ENCODE data around the gene FGF9. TPM values are rescaled to one million over a fixed set of nuclear protein-coding genes. Genes with fewer than 3 reads are reported as not detected.
A peak's percentile ranks its signal among the peaks of the same experiment; 100 is the strongest.

The FGF9 gene
- total RNA-seq, 1 experiment from 2014 or later, result 0.11 TPM

GRCh38 chr13:21734961-21735360, 64.1 kb downstream of the FGF9 start:
- DNase-seq, result no peak
- no peaks in the 10 kb centered on the region for H3K36me3 ChIP-seq (ENCODE audit: insufficient read depth, low read length)

DNA sequence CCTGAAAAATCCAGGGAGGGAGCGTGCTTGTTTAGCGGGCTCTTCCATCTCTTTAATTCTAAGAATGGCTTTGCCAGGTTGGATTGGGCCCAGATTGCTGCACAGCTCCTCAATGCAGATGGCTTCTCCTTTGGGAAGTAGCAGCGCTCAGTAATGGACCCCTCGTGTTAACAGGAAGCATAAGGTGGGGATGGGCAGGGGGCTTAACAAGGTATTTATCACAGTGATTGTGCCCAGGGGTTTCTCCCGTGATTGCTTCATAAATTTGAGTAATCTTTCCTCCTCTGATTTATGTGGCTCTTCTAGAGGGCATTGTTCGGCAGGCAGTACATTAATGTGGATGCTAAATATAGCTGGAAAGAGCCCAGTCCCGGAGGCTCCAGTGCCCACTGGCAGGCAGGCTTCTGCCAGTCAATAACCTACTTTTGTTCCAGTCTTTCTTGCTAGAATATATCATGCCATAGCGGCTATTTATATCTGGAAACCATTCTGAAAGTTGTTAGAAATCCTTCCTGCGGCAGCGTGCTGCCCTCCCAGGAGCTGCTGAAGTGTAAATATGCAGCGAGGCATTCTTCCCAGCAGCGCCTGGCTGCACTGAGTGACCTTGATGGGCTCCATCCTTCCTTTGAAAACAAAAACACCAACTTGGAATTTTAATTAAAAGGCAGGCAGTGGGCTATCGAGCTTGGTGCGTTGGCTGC, 65.0 kb downstream of the FGF9 start:
- H3K79me2 ChIP-seq (ENCODE audit: low read length), result no peaks in the 10 kb centered on the region
- no peaks in the 10 kb centered on the region for H3K36me3 ChIP-seq (ENCODE audit: insufficient read depth, low read length)
- no peak overlapping the region for H3K9ac ChIP-seq (ENCODE audit: low read length)
- H3K4me3 ChIP-seq (ENCODE audit: low read length), result no peak overlapping the region
- H3K27ac ChIP-seq (ENCODE audit: low read length), result no peak overlapping the region
- H4K20me1 ChIP-seq (ENCODE audit: insufficient read depth, low read depth, low read length), result no peaks in the 10 kb centered on the region
- no peak for DNase-seq
- no peak overlapping the region for H3K4me2 ChIP-seq (ENCODE audit: low read depth, low read length, poor library complexity, severe bottlenecking)
- H3K4me1 ChIP-seq (ENCODE audit: low read length), result peaks cover 14% of the 10 kb centered on the region
- H3K9me3 ChIP-seq (ENCODE audit: low read length), result no peaks in the 10 kb centered on the region
- no peak overlapping the region for H2AFZ ChIP-seq (ENCODE audit: low read length)
- H3K27me3 ChIP-seq (ENCODE audit: low read length), result no peaks in the 10 kb centered on the region
- no peaks in the 10 kb centered on the region for H3K9me2 ChIP-seq (replicated peaks; ENCODE audit: insufficient read depth, low read length)

More at GRCh38 chr13:21734961-21735360, 64.1 kb downstream of the FGF9 start:
- no peak overlapping the region for H2AFZ ChIP-seq (ENCODE audit: low read length)
- H3K4me2 ChIP-seq (ENCODE audit: low read depth, low read length, poor library complexity, severe bottlenecking), result no peak overlapping the region
- H3K4me1 ChIP-seq (ENCODE audit: low read length), result peaks cover 16% of the 10 kb centered on the region
- H3K27me3 ChIP-seq (ENCODE audit: low read length), result no peaks in the 10 kb centered on the region
- no peak overlapping the region for H3K27ac ChIP-seq (ENCODE audit: low read length)
- no peak overlapping the region for H3K4me3 ChIP-seq (ENCODE audit: low read length)
- H3K79me2 ChIP-seq (ENCODE audit: low read length), result no peaks in the 10 kb centered on the region
- H3K9me3 ChIP-seq (ENCODE audit: low read length), result no peaks in the 10 kb centered on the region
- no peaks in the 10 kb centered on the region for H3K9me2 ChIP-seq (replicated peaks; ENCODE audit: insufficient read depth, low read length)
- H4K20me1 ChIP-seq (ENCODE audit: insufficient read depth, low read depth, low read length), result no peaks in the 10 kb centered on the region
- no peak overlapping the region for H3K9ac ChIP-seq (ENCODE audit: low read length)

DNA sequence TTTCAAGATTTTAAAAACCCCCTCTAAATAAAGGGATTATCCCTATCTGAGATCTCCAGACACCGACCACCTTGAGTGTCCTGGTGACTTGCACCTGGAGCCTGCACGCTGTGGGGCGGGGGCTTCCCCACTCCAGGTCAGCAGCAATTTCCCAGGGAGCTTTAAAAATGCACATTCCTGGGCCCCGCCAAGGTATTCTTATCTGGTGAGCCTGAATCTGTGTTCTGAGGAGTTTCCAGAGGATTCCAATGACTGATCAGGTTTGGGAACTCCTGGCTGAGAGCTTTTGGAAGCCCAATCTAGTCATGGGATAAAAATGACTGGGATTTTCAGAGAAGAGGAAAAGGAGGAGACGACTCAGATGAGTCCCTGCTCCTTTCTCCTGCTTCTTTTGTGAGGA, 66.1 kb downstream of the FGF9 start:
- H3K9ac ChIP-seq (ENCODE audit: low read length), result no peak overlapping the region
- no peaks in the 10 kb centered on the region for H3K36me3 ChIP-seq (ENCODE audit: insufficient read depth, low read length)
- H2AFZ ChIP-seq (ENCODE audit: low read length), result no peak overlapping the region
- no peaks in the 10 kb centered on the region for H3K9me2 ChIP-seq (replicated peaks; ENCODE audit: insufficient read depth, low read length)
- no peaks in the 10 kb centered on the region for H3K9me3 ChIP-seq (ENCODE audit: low read length)
- H3K4me3 ChIP-seq (ENCODE audit: low read length), result no peak overlapping the region
- H3K79me2 ChIP-seq (ENCODE audit: low read length), result no peaks in the 10 kb centered on the region
- DNase-seq, result no peak
- no peak overlapping the region for H3K27ac ChIP-seq (ENCODE audit: low read length)
- H4K20me1 ChIP-seq (ENCODE audit: insufficient read depth, low read depth, low read length), result no peaks in the 10 kb centered on the region
- H3K4me2 ChIP-seq (ENCODE audit: low read depth, low read length, poor library complexity, severe bottlenecking), result no peak overlapping the region
- peaks cover 14% of the 10 kb centered on the region for H3K4me1 ChIP-seq (ENCODE audit: low read length)
- no peaks in the 10 kb centered on the region for H3K27me3 ChIP-seq (ENCODE audit: low read length)

DNA sequence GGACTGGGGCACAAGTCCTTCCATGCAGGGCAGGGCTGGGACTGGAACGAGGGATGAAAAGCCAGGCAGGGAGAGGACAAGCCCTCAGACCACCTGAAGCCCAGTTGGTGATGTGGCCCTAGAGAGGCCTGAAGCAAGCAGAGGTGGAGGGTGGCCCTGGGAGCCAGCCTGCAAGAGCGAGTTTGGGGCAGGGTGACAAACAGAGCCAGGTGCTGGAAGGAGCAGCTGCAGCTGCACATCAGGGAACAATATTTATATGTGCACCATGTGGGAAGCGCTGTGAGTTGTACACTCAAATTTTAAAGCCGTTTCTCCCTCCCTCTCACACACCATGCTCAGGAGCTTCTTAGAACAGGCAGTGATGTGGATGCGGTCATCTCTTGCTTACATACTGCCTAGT, 67.8 kb downstream of the FGF9 start:
- no peaks in the 10 kb centered on the region for H3K27me3 ChIP-seq (ENCODE audit: low read length)

GRCh38 chr13:21739771-21740170, 68.9 kb downstream of the FGF9 start:
- no peaks in the 10 kb centered on the region for H3K27me3 ChIP-seq (ENCODE audit: low read length)
- no peaks in the 10 kb centered on the region for H4K20me1 ChIP-seq (ENCODE audit: insufficient read depth, low read depth, low read length)
- H3K27ac ChIP-seq (ENCODE audit: low read length), result no peak overlapping the region
- no peak overlapping the region for H3K9ac ChIP-seq (ENCODE audit: low read length)
- no peaks in the 10 kb centered on the region for H3K79me2 ChIP-seq (ENCODE audit: low read length)
- H3K4me2 ChIP-seq (ENCODE audit: low read depth, low read length, poor library complexity, severe bottlenecking), result no peak overlapping the region
- H3K4me3 ChIP-seq (ENCODE audit: low read length), result no peak overlapping the region
- H3K4me1 ChIP-seq (ENCODE audit: low read length), result peaks cover 5% of the 10 kb centered on the region; the same call in 1 of the 2 replicates
- 0 out of 2 replicates have a peak overlapping the region, but pooled peaks have one; percentile 2 for H2AFZ ChIP-seq (ENCODE audit: low read length)
- no peak for DNase-seq
- no peaks in the 10 kb centered on the region for H3K36me3 ChIP-seq (ENCODE audit: insufficient read depth, low read length)
- no peaks in the 10 kb centered on the region for H3K9me3 ChIP-seq (ENCODE audit: low read length)
- no peaks in the 10 kb centered on the region for H3K9me2 ChIP-seq (replicated peaks; ENCODE audit: insufficient read depth, low read length)

More for the DNA sequence above, 67.8 kb downstream of the FGF9 start:
- no peak overlapping the region for H2AFZ ChIP-seq (ENCODE audit: low read length)
- no peaks in the 10 kb centered on the region for H4K20me1 ChIP-seq (ENCODE audit: insufficient read depth, low read depth, low read length)
- H3K79me2 ChIP-seq (ENCODE audit: low read length), result no peaks in the 10 kb centered on the region
- H3K9ac ChIP-seq (ENCODE audit: low read length), result no peak overlapping the region
- no peaks in the 10 kb centered on the region for H3K9me2 ChIP-seq (replicated peaks; ENCODE audit: insufficient read depth, low read length)
- no peak overlapping the region for H3K4me3 ChIP-seq (ENCODE audit: low read length)
- no peaks in the 10 kb centered on the region for H3K36me3 ChIP-seq (ENCODE audit: insufficient read depth, low read length)
- peaks cover 12% of the 10 kb centered on the region for H3K4me1 ChIP-seq (ENCODE audit: low read length)
- no peak for DNase-seq
- no peak overlapping the region for H3K27ac ChIP-seq (ENCODE audit: low read length)
- no peak overlapping the region for H3K4me2 ChIP-seq (ENCODE audit: low read depth, low read length, poor library complexity, severe bottlenecking)
- H3K9me3 ChIP-seq (ENCODE audit: low read length), result no peaks in the 10 kb centered on the region

- no peak overlapping the region for H3K4me2 ChIP-seq (ENCODE audit: low read depth, low read length, poor library complexity, severe bottlenecking)
- no peaks in the 10 kb centered on the region for H3K9me3 ChIP-seq (ENCODE audit: low read length)
- H3K9me2 ChIP-seq (replicated peaks; ENCODE audit: insufficient read depth, low read length), result no peaks in the 10 kb centered on the region
- no peaks in the 10 kb centered on the region for H3K36me3 ChIP-seq (ENCODE audit: insufficient read depth, low read length)
- no peaks in the 10 kb centered on the region for H3K27me3 ChIP-seq (ENCODE audit: low read length)
- no peak overlapping the region for H3K27ac ChIP-seq (ENCODE audit: low read length)
- DNase-seq, result no peak
- no peak overlapping the region for H3K9ac ChIP-seq (ENCODE audit: low read length)
- no peak overlapping the region for H2AFZ ChIP-seq (ENCODE audit: low read length)
- no peaks in the 10 kb centered on the region for H3K79me2 ChIP-seq (ENCODE audit: low read length)
- no peak overlapping the region for H3K4me3 ChIP-seq (ENCODE audit: low read length)
- H4K20me1 ChIP-seq (ENCODE audit: insufficient read depth, low read depth, low read length), result no peaks in the 10 kb centered on the region
- H3K4me1 ChIP-seq (ENCODE audit: low read length), result peaks cover 5% of the 10 kb centered on the region; the same call in 1 of the 2 replicates
Observed at GRCh38 chr13:21741396-21741979, 70.6 kb downstream of the FGF9 start.

GRCh38 chr13:21742096-21742495, 71.2 kb downstream of the FGF9 start:
- no peak overlapping the region for H3K9ac ChIP-seq (ENCODE audit: low read length)
- no peaks in the 10 kb centered on the region for H3K4me1 ChIP-seq (ENCODE audit: low read length)
- H3K9me3 ChIP-seq (ENCODE audit: low read length), result no peaks in the 10 kb centered on the region
- H3K27ac ChIP-seq (ENCODE audit: low read length), result no peak overlapping the region
- H3K4me2 ChIP-seq (ENCODE audit: low read depth, low read length, poor library complexity, severe bottlenecking), result no peak overlapping the region
- H3K27me3 ChIP-seq (ENCODE audit: low read length), result no peaks in the 10 kb centered on the region
- H3K36me3 ChIP-seq (ENCODE audit: insufficient read depth, low read length), result no peaks in the 10 kb centered on the region
- no peaks in the 10 kb centered on the region for H3K9me2 ChIP-seq (replicated peaks; ENCODE audit: insufficient read depth, low read length)
- no peak overlapping the region for H2AFZ ChIP-seq (ENCODE audit: low read length)
- no peaks in the 10 kb centered on the region for H4K20me1 ChIP-seq (ENCODE audit: insufficient read depth, low read depth, low read length)
- no peaks in the 10 kb centered on the region for H3K79me2 ChIP-seq (ENCODE audit: low read length)
- H3K4me3 ChIP-seq (ENCODE audit: low read length), result no peak overlapping the region
- DNase-seq, result no peak

GRCh38 chr13:21744149-21744548, 73.3 kb downstream of the FGF9 start:
- Histone ChIP-seq H3K4me1 (ENCODE audit: low read length) (no peaks in the 10 kb centered on the region), H3K36me3 (ENCODE audit: insufficient read depth, low read length) (no peaks in the 10 kb centered on the region), H3K9me2 (replicated peaks; ENCODE audit: insufficient read depth, low read length) (no peaks in the 10 kb centered on the region), H3K9me3 (ENCODE audit: low read length) (no peaks in the 10 kb centered on the region), H3K27ac (ENCODE audit: low read length) (no peak overlapping the region), H3K79me2 (ENCODE audit: low read length) (no peaks in the 10 kb centered on the region), H4K20me1 (ENCODE audit: insufficient read depth, low read depth, low read length) (no peaks in the 10 kb centered on the region), H3K4me3 (ENCODE audit: low read length) (no peak overlapping the region), H3K4me2 (ENCODE audit: low read depth, low read length, poor library complexity, severe bottlenecking) (no peak overlapping the region), H2AFZ (ENCODE audit: low read length) (no peak overlapping the region), H3K27me3 (ENCODE audit: low read length) (no peaks in the 10 kb centered on the region), H3K9ac (ENCODE audit: low read length) (no peak overlapping the region)
- no peak for DNase-seq

Measured in Karpas-422 (cell line).